Right atrium auricular region (tissue), 2 donors: ENCODE measurements around the gene ATXN7L3. TPM values are rescaled to one million over a fixed set of nuclear protein-coding genes. Genes with fewer than 3 reads are reported as not detected.

Experiments used
- DNase-seq: peaks from one replicate; pipeline ENCODE4 v3.0.0-alpha.2; 2019; ENCODE audit warnings: low spot score
- H3K27ac ChIP-seq, 2 donors: fragments of 200-600 bp; sonication (generic); 1 replicate in 1 of 2; 2 replicates in 1 of 2; pipeline ENCODE4 v1.5.1; 2016 to 2019
- H3K27me3 ChIP-seq, 2 donors: fragments of 200-600 bp; sonication (generic); one replicate each; pipeline versions ENCODE4 v1.5.1 to v1.6.0; 2017 to 2019
- H3K36me3 ChIP-seq: fragments of 200-600 bp; sonication (generic); one replicate; pipeline ENCODE4 v1.5.1; 2016
- H3K4me1 ChIP-seq, 2 donors: fragments of 200-600 bp; sonication (generic); one replicate each; pipeline versions ENCODE4 v1.5.1 to v1.6.0; 2017 to 2019
- H3K4me3 ChIP-seq, 2 donors: fragments of 200-600 bp; sonication (generic); 1 replicate in 1 of 2; 2 replicates in 1 of 2; pipeline ENCODE4 v1.5.1; 2017 to 2019; ENCODE audit warnings: mild to moderate bottlenecking in 1 of 2, moderate library complexity in 1 of 2
- H3K9me3 ChIP-seq, 2 donors: fragments of 200-600 bp; sonication (generic); one replicate each; pipeline ENCODE4 v1.5.1; 2019
- total RNA-seq, 2 donors: library from RNA; depleted of rRNA; stranded (reverse); fragments of >200 nt; gene quantifications; one replicate each; pipeline ENCODE4 v1.1.0, GENCODE V29; 2016
- TF ChIP-seq, protein P1 (sequence below), 2 donors: fragments of 200-600 bp; sonication (generic); IDR thresholded peaks; one replicate each; pipeline ENCODE4 v1.5.1; 2019; ENCODE audit warnings: antibody characterized with exemption in 2 of 2

Gene ATXN7L3
- total RNA-seq, 2 donors from 2014 or later, result 24.5 to 38.9 TPM

DNA sequence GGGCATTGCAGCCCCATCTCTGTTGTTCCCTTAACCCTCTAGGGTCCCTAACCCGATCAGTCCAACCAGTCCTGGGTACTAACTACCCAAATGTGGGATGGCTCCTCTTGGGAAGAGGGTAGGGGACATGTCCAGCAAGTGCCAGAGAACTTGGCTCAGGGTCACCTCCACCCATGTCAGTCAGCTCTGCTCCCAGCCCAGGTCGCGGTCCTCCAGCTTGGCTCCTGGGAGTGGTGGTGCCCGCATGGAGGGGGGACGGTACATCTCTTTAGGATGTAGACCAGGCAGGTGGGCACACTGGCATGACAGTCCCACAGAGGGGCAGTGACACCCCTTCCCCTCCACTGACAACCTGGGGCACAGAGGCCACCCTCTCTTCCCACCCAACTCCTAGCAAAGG is 6.9 kb downstream of the ATXN7L3 start:
- no peaks in the 10 kb centered on the region for H3K27me3 ChIP-seq
- H3K36me3 ChIP-seq, result peaks cover 61% of the 10 kb centered on the region
- DNase-seq, result no peak
- no peak overlapping the region for H3K4me3 ChIP-seq
- H3K27ac ChIP-seq, result no peak overlapping the region
- peaks cover 0 to 17% of the 10 kb centered on the region in 2 donors for H3K4me1 ChIP-seq
- H3K9me3 ChIP-seq, result no peaks in the 10 kb centered on the region
- TF ChIP-seq, protein P1, sequence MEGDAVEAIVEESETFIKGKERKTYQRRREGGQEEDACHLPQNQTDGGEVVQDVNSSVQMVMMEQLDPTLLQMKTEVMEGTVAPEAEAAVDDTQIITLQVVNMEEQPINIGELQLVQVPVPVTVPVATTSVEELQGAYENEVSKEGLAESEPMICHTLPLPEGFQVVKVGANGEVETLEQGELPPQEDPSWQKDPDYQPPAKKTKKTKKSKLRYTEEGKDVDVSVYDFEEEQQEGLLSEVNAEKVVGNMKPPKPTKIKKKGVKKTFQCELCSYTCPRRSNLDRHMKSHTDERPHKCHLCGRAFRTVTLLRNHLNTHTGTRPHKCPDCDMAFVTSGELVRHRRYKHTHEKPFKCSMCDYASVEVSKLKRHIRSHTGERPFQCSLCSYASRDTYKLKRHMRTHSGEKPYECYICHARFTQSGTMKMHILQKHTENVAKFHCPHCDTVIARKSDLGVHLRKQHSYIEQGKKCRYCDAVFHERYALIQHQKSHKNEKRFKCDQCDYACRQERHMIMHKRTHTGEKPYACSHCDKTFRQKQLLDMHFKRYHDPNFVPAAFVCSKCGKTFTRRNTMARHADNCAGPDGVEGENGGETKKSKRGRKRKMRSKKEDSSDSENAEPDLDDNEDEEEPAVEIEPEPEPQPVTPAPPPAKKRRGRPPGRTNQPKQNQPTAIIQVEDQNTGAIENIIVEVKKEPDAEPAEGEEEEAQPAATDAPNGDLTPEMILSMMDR (IDR thresholded peaks at IDR 0.05), result no peak

DNA sequence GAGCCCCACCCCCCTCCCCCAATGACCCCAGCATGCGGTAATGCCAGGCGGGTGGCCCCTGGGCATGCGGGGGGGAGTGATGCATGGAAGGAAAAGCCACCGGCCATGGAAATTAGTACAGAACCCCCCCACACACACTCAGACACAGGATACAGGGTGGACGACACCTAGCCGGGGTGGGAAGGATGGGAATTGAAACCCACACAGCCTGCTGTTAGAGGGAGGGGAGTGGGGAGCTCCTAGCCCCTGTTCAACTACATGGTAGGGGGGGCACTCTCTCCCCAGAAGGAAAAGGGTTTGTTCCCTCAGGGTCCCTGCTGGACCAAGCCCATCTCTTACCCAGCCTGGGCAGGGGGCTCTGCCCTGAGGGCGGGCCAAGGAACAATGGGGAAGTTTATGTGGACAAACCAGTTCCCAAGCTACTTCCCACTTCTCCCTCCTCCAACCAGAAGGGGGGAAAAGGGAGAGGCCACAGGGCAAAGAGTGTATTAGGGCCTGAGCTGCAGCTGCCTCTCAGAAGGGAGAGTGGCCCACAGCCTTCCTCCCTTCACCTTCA is 7.7 kb downstream of the ATXN7L3 start:
- no peaks in the 10 kb centered on the region for H3K9me3 ChIP-seq
- TF ChIP-seq, protein P1 (IDR thresholded peaks at IDR 0.05), result no peak
- no peak overlapping the region for H3K27ac ChIP-seq
- H3K4me3 ChIP-seq, result no peak overlapping the region
- H3K36me3 ChIP-seq, result peaks cover 55% of the 10 kb centered on the region
- DNase-seq, result no peak
- H3K4me1 ChIP-seq, result peaks cover 0 to 14% of the 10 kb centered on the region in 2 donors
- no peaks in the 10 kb centered on the region for H3K27me3 ChIP-seq

DNA sequence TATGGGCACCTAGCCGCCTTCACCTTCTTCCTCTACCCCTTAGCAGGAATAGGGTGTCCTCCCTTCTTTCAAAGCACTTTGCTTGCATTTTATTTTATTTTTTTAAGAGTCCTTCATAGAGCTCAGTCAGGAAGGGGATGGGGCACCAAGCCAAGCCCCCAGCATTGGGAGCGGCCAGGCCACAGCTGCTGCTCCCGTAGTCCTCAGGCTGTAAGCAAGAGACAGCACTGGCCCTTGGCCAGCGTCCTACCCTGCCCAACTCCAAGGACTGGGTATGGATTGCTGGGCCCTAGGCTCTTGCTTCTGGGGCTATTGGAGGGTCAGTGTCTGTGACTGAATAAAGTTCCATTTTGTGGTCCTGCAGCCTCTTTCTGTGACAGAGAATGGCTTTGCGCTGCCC is 8.3 kb downstream of the ATXN7L3 start:
- Histone ChIP-seq H3K9me3 (no peaks in the 10 kb centered on the region), H3K36me3 (peaks cover 53% of the 10 kb centered on the region), H3K27me3 (no peaks in the 10 kb centered on the region), H3K27ac (no peak overlapping the region), H3K4me1 (peaks cover 0 to 12% of the 10 kb centered on the region in 2 donors), H3K4me3 (no peak overlapping the region)
- TF ChIP-seq, protein P1 (IDR thresholded peaks at IDR 0.05), result no peak
- DNase-seq, result no peak

DNA sequence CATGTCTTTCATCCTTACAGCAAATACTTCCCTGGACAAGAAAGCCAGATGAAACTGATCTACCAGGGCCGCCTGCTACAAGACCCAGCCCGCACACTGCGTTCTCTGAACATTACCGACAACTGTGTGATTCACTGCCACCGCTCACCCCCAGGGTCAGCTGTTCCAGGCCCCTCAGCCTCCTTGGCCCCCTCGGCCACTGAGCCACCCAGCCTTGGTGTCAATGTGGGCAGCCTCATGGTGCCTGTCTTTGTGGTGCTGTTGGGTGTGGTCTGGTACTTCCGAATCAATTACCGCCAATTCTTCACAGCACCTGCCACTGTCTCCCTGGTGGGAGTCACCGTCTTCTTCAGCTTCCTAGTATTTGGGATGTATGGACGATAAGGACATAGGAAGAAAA is 9.2 kb downstream of the ATXN7L3 start:
- H3K9me3 ChIP-seq, result no peaks in the 10 kb centered on the region
- H3K27me3 ChIP-seq, result no peaks in the 10 kb centered on the region
- peaks cover 0 to 18% of the 10 kb centered on the region in 2 donors for H3K4me1 ChIP-seq
- H3K36me3 ChIP-seq, result peaks cover 44% of the 10 kb centered on the region
- no peak for DNase-seq
- H3K27ac ChIP-seq, result no peak overlapping the region
- no peak overlapping the region for H3K4me3 ChIP-seq
- TF ChIP-seq, protein P1 (IDR thresholded peaks at IDR 0.05), result no peak

DNA sequence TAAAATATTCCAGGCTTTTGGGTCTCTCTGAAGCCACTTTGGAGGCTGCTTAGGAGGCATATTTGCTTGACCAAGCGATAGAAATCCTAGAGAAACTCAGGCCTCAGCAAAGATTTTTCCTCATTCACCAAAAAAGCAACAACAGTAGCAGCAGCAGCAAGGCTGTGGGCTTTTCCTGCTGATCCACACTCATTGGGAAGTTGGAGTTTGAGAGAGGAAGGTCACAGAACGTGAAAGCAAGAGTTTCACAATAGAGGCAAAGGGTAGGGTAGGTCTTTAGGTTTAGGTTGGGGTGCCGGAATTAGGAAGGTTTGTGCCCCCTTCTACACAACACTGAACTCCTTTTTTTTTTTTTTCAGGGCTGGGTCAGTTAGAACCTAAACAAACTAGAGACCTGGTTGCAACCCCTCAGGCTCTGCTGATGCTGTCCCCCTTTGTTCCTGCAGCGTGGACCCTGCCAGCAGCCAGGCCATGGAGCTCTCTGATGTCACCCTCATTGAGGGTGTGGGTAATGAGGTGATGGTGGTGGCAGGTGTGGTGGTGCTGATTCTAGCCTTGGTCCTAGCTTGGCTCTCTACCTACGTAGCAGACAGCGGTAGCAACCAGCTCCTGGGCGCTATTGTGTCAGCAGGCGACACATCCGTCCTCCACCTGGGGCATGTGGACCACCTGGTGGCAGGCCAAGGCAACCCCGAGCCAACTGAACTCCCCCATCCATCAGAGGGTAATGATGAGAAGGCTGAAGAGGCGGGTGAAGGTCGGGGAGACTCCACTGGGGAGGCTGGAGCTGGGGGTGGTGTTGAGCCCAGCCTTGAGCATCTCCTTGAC is 10.9 kb downstream of the ATXN7L3 start:
- Histone ChIP-seq H3K4me3 (no peak overlapping the region), H3K9me3 (no peaks in the 10 kb centered on the region), H3K4me1 (peaks cover 0 to 29% of the 10 kb centered on the region in 2 donors)

More for the DNA sequence above, 10.9 kb downstream of the ATXN7L3 start:
- TF ChIP-seq, protein P1 (IDR thresholded peaks at IDR 0.05), result no peak
- H3K27ac ChIP-seq, result peak overlapping the region in 1 of 2 donors; percentile 99
- H3K36me3 ChIP-seq, result peaks cover 27% of the 10 kb centered on the region
- no peak for DNase-seq
- H3K27me3 ChIP-seq, result no peaks in the 10 kb centered on the region
